ENCODE data around the gene LIPA.

LIPA gene

DNA sequence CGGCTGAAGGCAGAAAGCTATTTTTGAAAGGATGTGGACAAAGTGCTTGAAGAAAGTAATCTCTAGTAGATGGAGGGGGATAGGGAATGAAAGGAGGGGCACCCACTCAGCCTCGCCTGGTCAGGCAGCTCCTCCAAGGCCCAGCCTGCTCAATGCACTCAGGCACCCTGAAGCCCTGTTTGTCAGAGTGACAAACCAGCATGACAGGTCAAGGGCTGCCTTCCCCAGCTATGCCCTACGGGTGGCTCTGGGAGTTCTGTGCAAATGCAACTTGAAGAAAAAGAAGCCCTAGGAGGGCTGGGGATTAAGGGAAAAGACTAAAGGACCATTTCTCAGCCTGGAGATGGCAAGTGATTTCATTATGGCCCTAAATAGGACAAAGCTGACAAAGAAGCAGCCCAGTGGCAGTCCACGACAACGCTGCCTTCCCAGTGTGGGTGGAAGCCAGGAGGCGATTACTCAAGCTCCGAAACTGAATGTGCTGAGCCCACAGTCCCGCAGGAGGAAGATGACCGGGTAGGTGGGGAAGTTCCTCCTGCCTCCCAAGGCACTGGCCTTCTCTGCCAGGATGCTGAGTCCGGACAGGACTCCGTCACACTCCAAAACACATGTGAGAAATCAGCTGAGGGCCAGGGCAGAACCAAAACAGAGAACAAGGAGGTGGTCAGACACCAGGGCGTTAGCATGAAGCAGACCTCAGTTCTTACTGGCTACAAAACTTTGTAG is 16.3 kb downstream of the LIPA start:
- no peak overlapping the region for H2AFZ ChIP-seq (ENCODE audit: low read length)
- peaks cover 3% of the 10 kb centered on the region for H3K4me1 ChIP-seq (ENCODE audit: insufficient read depth, low read length, poor library complexity, severe bottlenecking)
- no peaks in the 10 kb centered on the region for H3K9me3 ChIP-seq (ENCODE audit: insufficient read depth, low read depth, low read length)
- H3K9ac ChIP-seq (ENCODE audit: low read depth, low read length, poor library complexity, severe bottlenecking), result no peak overlapping the region
- H3F3A ChIP-seq (ENCODE audit: low read depth), result no peaks in the 10 kb centered on the region
- no peaks in the 10 kb centered on the region for H4K20me1 ChIP-seq (ENCODE audit: insufficient read depth, low read length, poor library complexity, severe bottlenecking)
- no peak overlapping the region for H3K4me3 ChIP-seq (ENCODE audit: low read length, poor library complexity, severe bottlenecking)
- TF ChIP-seq, protein P1, sequence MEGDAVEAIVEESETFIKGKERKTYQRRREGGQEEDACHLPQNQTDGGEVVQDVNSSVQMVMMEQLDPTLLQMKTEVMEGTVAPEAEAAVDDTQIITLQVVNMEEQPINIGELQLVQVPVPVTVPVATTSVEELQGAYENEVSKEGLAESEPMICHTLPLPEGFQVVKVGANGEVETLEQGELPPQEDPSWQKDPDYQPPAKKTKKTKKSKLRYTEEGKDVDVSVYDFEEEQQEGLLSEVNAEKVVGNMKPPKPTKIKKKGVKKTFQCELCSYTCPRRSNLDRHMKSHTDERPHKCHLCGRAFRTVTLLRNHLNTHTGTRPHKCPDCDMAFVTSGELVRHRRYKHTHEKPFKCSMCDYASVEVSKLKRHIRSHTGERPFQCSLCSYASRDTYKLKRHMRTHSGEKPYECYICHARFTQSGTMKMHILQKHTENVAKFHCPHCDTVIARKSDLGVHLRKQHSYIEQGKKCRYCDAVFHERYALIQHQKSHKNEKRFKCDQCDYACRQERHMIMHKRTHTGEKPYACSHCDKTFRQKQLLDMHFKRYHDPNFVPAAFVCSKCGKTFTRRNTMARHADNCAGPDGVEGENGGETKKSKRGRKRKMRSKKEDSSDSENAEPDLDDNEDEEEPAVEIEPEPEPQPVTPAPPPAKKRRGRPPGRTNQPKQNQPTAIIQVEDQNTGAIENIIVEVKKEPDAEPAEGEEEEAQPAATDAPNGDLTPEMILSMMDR (conservative IDR thresholded peaks at IDR 0.05; ENCODE audit: low read length), result no peak
- no peak for TF ChIP-seq EZH2phosphoT487 (IDR thresholded peaks at IDR 0.05; ENCODE audit: borderline replicate concordance)
- H3K4me2 ChIP-seq (ENCODE audit: low read depth, low read length, poor library complexity, severe bottlenecking), result no peak overlapping the region
- no peaks in the 10 kb centered on the region for H3K27me3 ChIP-seq (ENCODE audit: insufficient read depth, low read length, poor library complexity, severe bottlenecking)
- H3K36me3 ChIP-seq (ENCODE audit: insufficient read depth, low read length), result no peaks in the 10 kb centered on the region
- no peaks in the 10 kb centered on the region for H3K79me2 ChIP-seq (ENCODE audit: insufficient read depth, low read length)
- no peaks in the 10 kb centered on the region for H3K9me2 ChIP-seq (replicated peaks; ENCODE audit: low read depth, low read length)

DNA sequence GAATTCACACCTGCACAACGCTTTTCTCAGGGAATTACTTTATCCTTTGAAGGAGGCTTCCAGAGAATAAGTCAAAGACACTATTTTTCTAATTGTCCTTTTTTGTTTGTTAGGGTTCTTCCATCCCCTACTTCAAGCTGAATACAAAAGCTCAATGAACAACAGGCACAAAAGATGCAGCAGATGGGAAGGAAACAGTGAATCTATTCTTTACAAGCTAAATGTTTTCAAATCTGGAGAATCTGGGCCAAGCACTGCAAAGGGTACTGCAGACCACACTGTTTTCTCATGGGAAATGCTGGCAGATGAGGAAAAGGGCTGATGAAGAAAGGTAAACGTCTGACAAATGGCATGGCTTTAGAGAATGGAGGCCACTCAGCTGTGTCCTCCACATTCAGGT is 18.5 kb downstream of the LIPA start:
- Histone ChIP-seq H3K27me3 (ENCODE audit: insufficient read depth, low read length, poor library complexity, severe bottlenecking) (no peaks in the 10 kb centered on the region), H3K4me3 (ENCODE audit: low read length, poor library complexity, severe bottlenecking) (no peak overlapping the region), H3K9me3 (ENCODE audit: insufficient read depth, low read depth, low read length) (no peaks in the 10 kb centered on the region; the same call in 1 of the 2 replicates), H3K4me1 (ENCODE audit: insufficient read depth, low read length, poor library complexity, severe bottlenecking) (no peaks in the 10 kb centered on the region), H3K79me2 (ENCODE audit: insufficient read depth, low read length) (no peaks in the 10 kb centered on the region), H3K4me2 (ENCODE audit: low read depth, low read length, poor library complexity, severe bottlenecking) (no peak overlapping the region), H2AFZ (ENCODE audit: low read length) (no peak overlapping the region), H3K9me2 (replicated peaks; ENCODE audit: low read depth, low read length) (no peaks in the 10 kb centered on the region), H3K36me3 (ENCODE audit: insufficient read depth, low read length) (no peaks in the 10 kb centered on the region), H3K9ac (ENCODE audit: low read depth, low read length, poor library complexity, severe bottlenecking) (no peak overlapping the region), H4K20me1 (ENCODE audit: insufficient read depth, low read length, poor library complexity, severe bottlenecking) (no peaks in the 10 kb centered on the region), H3F3A (ENCODE audit: low read depth) (no peaks in the 10 kb centered on the region)
- TF ChIP-seq, protein P1 (conservative IDR thresholded peaks at IDR 0.05; ENCODE audit: low read length), result no peak
- no peak for TF ChIP-seq EZH2phosphoT487 (IDR thresholded peaks at IDR 0.05; ENCODE audit: borderline replicate concordance)

DNA sequence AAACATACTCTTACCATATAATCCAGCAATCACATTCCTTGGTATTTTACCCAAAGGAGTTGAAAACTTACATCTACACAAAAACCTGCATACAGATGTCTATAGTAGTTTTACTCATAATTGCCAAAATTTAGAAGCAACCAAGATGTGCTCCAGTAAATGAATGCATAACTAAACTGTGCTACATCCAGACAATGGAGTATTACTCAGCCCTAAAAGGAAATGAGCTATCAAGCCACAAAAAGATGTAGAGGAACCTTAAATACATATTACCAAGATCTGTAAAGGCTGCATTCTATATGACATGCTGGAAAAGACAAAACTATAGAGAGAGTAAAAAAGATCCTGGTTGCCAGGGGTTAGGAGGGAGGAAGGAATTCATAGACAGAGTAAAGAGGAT is 22.6 kb downstream of the LIPA start:
- Histone ChIP-seq H3K9ac (ENCODE audit: low read depth, low read length, poor library complexity, severe bottlenecking) (no peak overlapping the region), H3K9me2 (replicated peaks; ENCODE audit: low read depth, low read length) (no peaks in the 10 kb centered on the region), H3K4me2 (ENCODE audit: low read depth, low read length, poor library complexity, severe bottlenecking) (no peak overlapping the region), H3K4me1 (ENCODE audit: insufficient read depth, low read length, poor library complexity, severe bottlenecking) (no peaks in the 10 kb centered on the region), H4K20me1 (ENCODE audit: insufficient read depth, low read length, poor library complexity, severe bottlenecking) (no peaks in the 10 kb centered on the region), H3K4me3 (ENCODE audit: low read length, poor library complexity, severe bottlenecking) (no peak overlapping the region), H2AFZ (ENCODE audit: low read length) (no peak overlapping the region), H3K79me2 (ENCODE audit: insufficient read depth, low read length) (no peaks in the 10 kb centered on the region), H3F3A (ENCODE audit: low read depth) (no peaks in the 10 kb centered on the region), H3K27me3 (ENCODE audit: insufficient read depth, low read length, poor library complexity, severe bottlenecking) (no peaks in the 10 kb centered on the region), H3K9me3 (ENCODE audit: insufficient read depth, low read depth, low read length) (no peaks in the 10 kb centered on the region; the same call in 1 of the 2 replicates), H3K36me3 (ENCODE audit: insufficient read depth, low read length) (peaks cover 5% of the 10 kb centered on the region; the same call in 1 of the 2 replicates)
- TF ChIP-seq EZH2phosphoT487 (IDR thresholded peaks at IDR 0.05; ENCODE audit: borderline replicate concordance), result no peak
- TF ChIP-seq, protein P1 (conservative IDR thresholded peaks at IDR 0.05; ENCODE audit: low read length), result no peak

Data from Loucy (cell line).